ENCODE results near the gene RPS19BP1.

- TF ChIP-seq SIN3A (IDR thresholded peaks at IDR 0.05; ENCODE audit: low read depth) (no peak), YY1 (IDR thresholded peaks at IDR 0.05; ENCODE audit: extremely low read depth, insufficient replicate concordance, low read depth, low read length) (no peak), JUND (IDR thresholded peaks at IDR 0.05) (no peak), CTCF (IDR thresholded peaks at IDR 0.05 in 2 of 3, conservative IDR thresholded peaks at IDR 0.05 in 1 of 3; ENCODE audit: borderline replicate concordance in 1 of 3, insufficient read depth in 1 of 3, low read depth in 2 of 3, low read length in 2 of 3) (no peak), POLR2A (IDR thresholded peaks at IDR 0.05; ENCODE audit: borderline replicate concordance, extremely low read depth, insufficient read depth, insufficient read length) (no peak)
These were observed 47.5 kb upstream of the RPS19BP1 start for GRCh38 chr22:39580006-39580441.
